Heart right ventricle (tissue), 16 donors: Measurements from ENCODE around the gene ADNP. TPM values are rescaled to one million over a fixed set of nuclear protein-coding genes. Genes with fewer than 3 reads are reported as not detected.

Source experiments
- ATAC-seq, 8 donors: fragments of 200-7000 bp; cut with Tn5 transposase; one replicate each; pipeline ENCODE4 v1.9.1; 2020; ENCODE audit warnings: mild to moderate bottlenecking in 8 of 8, moderate library complexity in 8 of 8, moderate number of reproducible peaks in 1 of 8
- DNase-seq, 2 donors: peaks; one replicate each; pipeline ENCODE4 v3.0.0-alpha.2; 2020
- H3K27ac ChIP-seq, 10 donors: fragments of 200-600 bp; sonication (generic) in 2 of 10; one replicate each; pipeline versions ENCODE4 v1.5.0 to v1.8.0; 2020 to 2022; ENCODE audit warnings: mild to moderate bottlenecking in 3 of 10
- H3K27me3 ChIP-seq, 7 donors: fragments of 200-600 bp; one replicate each; pipeline ENCODE4 v1.8.0; 2021 to 2022; ENCODE audit warnings: mild to moderate bottlenecking in 2 of 7
- H3K36me3 ChIP-seq, 9 donors: fragments of 200-600 bp; sonication (generic) in 1 of 9; one replicate each; pipeline versions ENCODE4 v1.5.0 to v1.8.0; 2020 to 2022; ENCODE audit warnings: mild to moderate bottlenecking in 2 of 9
- H3K4me1 ChIP-seq, 9 donors: fragments of 200-600 bp; sonication (generic) in 1 of 9; one replicate each; pipeline versions ENCODE4 v1.5.0 to v1.8.0; 2020 to 2022; ENCODE audit warnings: mild to moderate bottlenecking in 4 of 9
- H3K4me3 ChIP-seq, 10 donors: fragments of 200-600 bp; sonication (generic) in 2 of 10; one replicate each; pipeline versions ENCODE4 v1.5.0 to v1.8.0; 2020 to 2022; ENCODE audit warnings: mild to moderate bottlenecking in 7 of 10, moderate library complexity in 2 of 10
- H3K9me3 ChIP-seq, 11 donors: fragments of 200-600 bp in 10 of 11; sonication (generic) in 2 of 11; one replicate each; pipeline versions ENCODE4 v1.5.0 to v1.8.0; 2013 to 2022; ENCODE audit warnings: mild to moderate bottlenecking in 2 of 11, control low read depth in 1 of 11, moderate library complexity in 1 of 11
- WGBS, 2 donors: extraction: QIAGEN DNeasy Blood & Tissue Kit; methylation state at CpG; one replicate each; pipeline ENCODE4 v1.1.7; 2013; ENCODE audit warnings: inconsistent platforms in 1 of 2; 5-methylcytosine and 5-hydroxymethylcytosine counted together
- intact Hi-C, 10 donors: fragments of 100-400 bp; cut with DNase I; formaldehyde crosslinking; loops; one replicate each; pipeline versions ENCODE4 v1.11.1 to v1.14.2; 2022
- polyA plus RNA-seq, 2 donors: library from polyadenylated mRNA; stranded (reverse); fragments of 200-250 nt; gene quantifications; one replicate each; pipeline ENCODE4 v1.2.3, GENCODE V29; 2013
- total RNA-seq, 10 donors: library from RNA; stranded (reverse); fragmentation: NEBNext Ultra II Directional in 3 of 10; extraction: Animal tissue kit (Norgen Biotek cat#: 25700) in 3 of 10; gene quantifications; one replicate each; pipeline versions ENCODE4 v1.2.1 to v1.2.4, GENCODE V29; 2021 to 2023
- TF ChIP-seq, protein P1 (sequence below), 9 donors: fragments of 200-600 bp; sonication (generic) in 2 of 9; IDR thresholded peaks; one replicate each; pipeline versions ENCODE4 v1.5.0 to v1.8.0; 2021 to 2022; ENCODE audit warnings: antibody characterized with exemption in 9 of 9, mild to moderate bottlenecking in 5 of 9, moderate library complexity in 1 of 9
- donor health status: Arrhythmogenic right ventricular cardiomyopathy.
- donor health status: ischemic (EF 13 %, LVEDD 7.1; RV severe dilation, severe dysfunction).
- donor health status: healthy with polysubstance abuse.
- donor health status: DM: no; HTN: yes; CAD: no.
- donor health status: DM: no; HTN: no; CAD: no.
- donor health status: ischemic (EF 25% LVEDD 6.9; RV normal size, moderate dysfunction).
- donor health status: ischemic (EF 25% LVEDD 5.7; RV mildly dilated, moderate dysfunction).
- donor health status: healthy.
- donor health status: DM: yes; HTN: yes; CAD: no.
- donor health status: Ischemic cardiomyopathy.
- donor health status: ischemic (EF 35%, LVEDD 5.7; RV mildly dilated, moderate dysfunction).
- donor health status: nonischemic (EF 11% LVEDD 7.7; RV severe dilation, severe dysfunction).
- donor health status: DM: yes; HTN: yes; CAD: no.
- donor health status: PGD.
- donor health status: ischemic (EF 29% LVEDD 5.4; RV normal size, mild dysfunction).
- donor health status: nonischemic (EF 23%, LVEDD 6.1; RV moderate dilation, normal function).

Gene ADNP
- total and polyA plus RNA-seq, 12 donors, result 14.6 to 46.1 (median 37.9) TPM

DNA sequence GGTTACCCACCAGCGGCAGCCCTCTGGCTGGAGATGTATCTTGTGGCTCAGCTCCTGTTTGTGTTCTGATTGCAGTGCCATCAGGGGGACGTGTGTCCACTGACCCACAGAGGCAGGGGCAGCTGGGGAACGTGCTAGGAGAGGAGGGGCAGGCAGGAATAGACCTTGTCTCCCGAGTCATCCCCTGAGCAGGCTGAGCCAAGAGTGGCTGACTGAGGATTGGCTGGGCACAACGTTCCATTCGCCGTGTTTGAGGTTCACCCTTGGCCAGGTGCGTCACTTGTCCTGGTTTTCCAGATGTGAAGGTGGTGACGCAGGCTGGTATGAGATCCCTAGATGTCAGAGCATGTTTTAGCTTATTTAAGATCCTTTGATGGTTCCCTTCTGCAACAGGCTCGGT, 57.7 kb downstream of the ADNP start:
- ATAC-seq (no peak), DNase-seq (no peak)
- Histone ChIP-seq H3K9me3 (no peaks in the 10 kb centered on the region), H3K27ac (no peak overlapping the region), H3K4me1 (no peaks in the 10 kb centered on the region), H3K27me3 (no peaks in the 10 kb centered on the region), H3K36me3 (no peaks in the 10 kb centered on the region), H3K4me3 (no peak overlapping the region)
- intact Hi-C loops, result no loop called here
- 89 to 91% methylated on average over 10 of the region's 10 CpGs for WGBS, 2 donors
- TF ChIP-seq, protein P1, sequence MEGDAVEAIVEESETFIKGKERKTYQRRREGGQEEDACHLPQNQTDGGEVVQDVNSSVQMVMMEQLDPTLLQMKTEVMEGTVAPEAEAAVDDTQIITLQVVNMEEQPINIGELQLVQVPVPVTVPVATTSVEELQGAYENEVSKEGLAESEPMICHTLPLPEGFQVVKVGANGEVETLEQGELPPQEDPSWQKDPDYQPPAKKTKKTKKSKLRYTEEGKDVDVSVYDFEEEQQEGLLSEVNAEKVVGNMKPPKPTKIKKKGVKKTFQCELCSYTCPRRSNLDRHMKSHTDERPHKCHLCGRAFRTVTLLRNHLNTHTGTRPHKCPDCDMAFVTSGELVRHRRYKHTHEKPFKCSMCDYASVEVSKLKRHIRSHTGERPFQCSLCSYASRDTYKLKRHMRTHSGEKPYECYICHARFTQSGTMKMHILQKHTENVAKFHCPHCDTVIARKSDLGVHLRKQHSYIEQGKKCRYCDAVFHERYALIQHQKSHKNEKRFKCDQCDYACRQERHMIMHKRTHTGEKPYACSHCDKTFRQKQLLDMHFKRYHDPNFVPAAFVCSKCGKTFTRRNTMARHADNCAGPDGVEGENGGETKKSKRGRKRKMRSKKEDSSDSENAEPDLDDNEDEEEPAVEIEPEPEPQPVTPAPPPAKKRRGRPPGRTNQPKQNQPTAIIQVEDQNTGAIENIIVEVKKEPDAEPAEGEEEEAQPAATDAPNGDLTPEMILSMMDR (IDR thresholded peaks at IDR 0.05), result no peak

DNA sequence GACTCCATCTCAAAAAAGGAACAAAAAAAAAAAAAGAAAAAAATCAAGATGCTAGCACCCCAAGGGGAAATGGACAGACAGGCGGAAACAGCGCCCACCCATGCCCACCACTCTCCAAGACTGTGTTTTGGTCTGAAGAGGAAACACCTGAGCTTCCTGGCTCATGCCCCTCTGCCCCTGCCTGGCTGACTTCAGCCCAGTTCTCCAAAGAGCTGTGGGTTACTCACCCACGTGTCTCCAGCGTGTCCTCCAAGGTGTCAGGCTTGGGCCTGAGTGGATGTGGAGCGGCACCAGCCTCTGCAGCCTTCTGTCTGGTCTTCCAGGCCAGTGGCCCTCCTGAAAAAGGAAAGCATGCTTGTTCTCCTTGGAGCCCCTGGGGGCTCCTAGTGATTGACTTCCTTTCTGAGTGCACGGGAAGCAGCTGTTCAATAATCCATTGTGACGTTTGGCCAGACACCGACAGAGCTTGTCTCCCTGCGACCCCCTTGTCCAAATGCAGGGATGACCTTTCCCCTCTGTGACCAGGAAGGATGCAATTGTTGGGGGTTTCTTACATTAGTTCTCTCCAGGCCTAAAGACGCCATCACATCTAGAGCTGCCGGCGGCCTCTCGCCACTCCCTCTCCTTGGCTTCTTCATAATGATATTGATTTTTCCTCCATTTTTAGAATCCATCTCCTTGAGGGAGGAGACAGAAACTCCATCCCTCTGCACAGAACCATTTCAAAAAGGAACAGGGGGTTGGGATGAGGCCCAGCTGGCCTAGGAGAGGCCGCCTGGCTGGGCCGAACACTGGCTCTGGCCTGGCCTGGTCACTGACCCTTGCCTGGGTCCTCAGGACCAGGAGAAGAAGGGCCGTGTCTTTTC, 58.4 kb downstream of the ADNP start:
- intact Hi-C loops, result no loop called here

DNA sequence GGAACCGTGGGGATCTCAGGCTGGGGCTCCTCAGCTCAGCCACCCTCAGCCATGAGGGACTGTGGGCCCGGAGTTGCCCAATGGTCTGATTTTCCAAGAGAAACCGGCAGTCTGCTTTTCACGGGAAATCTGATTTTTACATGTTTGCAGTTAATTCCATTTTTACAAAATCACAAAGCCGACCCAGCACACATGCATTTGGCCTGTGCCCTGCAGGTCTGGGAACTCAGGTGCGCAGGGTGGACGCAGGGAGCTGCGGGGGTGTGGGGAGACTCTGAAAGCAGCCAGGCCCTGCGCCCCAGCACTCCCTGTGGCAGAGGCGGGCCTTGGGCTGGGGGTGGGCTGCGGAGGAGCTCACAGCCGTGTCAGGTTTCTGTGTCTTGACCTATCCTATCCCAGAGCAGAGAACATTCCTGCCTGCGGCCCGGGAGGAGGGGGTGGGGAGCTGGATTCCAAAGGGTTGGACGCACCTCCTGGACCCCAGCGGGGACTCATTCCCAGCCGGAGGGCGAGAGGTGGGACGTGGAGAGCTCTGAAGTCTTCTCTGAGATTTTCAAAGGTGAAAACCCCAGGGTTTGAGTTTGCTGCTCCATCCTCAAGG, 60.6 kb downstream of the ADNP start:
- no peak for DNase-seq

More for the DNA sequence above, 58.4 kb downstream of the ADNP start:
- TF ChIP-seq, protein P1 (IDR thresholded peaks at IDR 0.05), result no peak
- Histone ChIP-seq H3K27me3 (no peaks in the 10 kb centered on the region), H3K27ac (no peak overlapping the region), H3K36me3 (no peaks in the 10 kb centered on the region), H3K4me3 (no peak overlapping the region), H3K4me1 (no peaks in the 10 kb centered on the region), H3K9me3 (no peaks in the 10 kb centered on the region)
- DNase-seq, result no peak
- WGBS, 2 donors, result 78 to 83% methylated on average over 16 of the region's 16 CpGs
- no peak for ATAC-seq

More for the DNA sequence above, 60.6 kb downstream of the ADNP start:
- intact Hi-C loops, result no loop called here
- Histone ChIP-seq H3K36me3 (no peaks in the 10 kb centered on the region), H3K27me3 (no peaks in the 10 kb centered on the region), H3K9me3 (no peaks in the 10 kb centered on the region), H3K27ac (no peak overlapping the region), H3K4me3 (no peak overlapping the region), H3K4me1 (no peaks in the 10 kb centered on the region)
- WGBS, 2 donors, result 36 to 53% methylated on average over 19 of the region's 19 CpGs
- TF ChIP-seq, protein P1 (IDR thresholded peaks at IDR 0.05), result no peak
- no peak for ATAC-seq
